DND-41 (cell line): Measurements from ENCODE around the gene CLCA2.

Source experiments
- ATAC-seq: fragments of 200-7000 bp; cut with Tn5 transposase; 3 replicates; pipeline ENCODE4 v1.9.1; 2021; ENCODE audit warnings: low read depth; ENCODE audit not compliant: insufficient read depth
- DNase-seq: peaks from one replicate; pipeline ENCODE4 v3.0.0-alpha.2; 2020
- H2AFZ ChIP-seq: 2 replicates; pipeline ENCODE4 v1.6.0; 2012; ENCODE audit warnings: low read depth, low read length
- H3K27ac ChIP-seq: 2 replicates; pipeline ENCODE4 v1.5.1; 2012; ENCODE audit warnings: low read length, inconsistent platforms
- H3K27me3 ChIP-seq: fragments of 200-600 bp; sonication (generic); 2 replicates; pipeline ENCODE4 v1.6.0; 2012; ENCODE audit warnings: low read length, mild to moderate bottlenecking, inconsistent platforms; ENCODE audit not compliant: insufficient read depth, poor library complexity
- H3K36me3 ChIP-seq: 2 replicates; pipeline ENCODE4 v1.5.1; 2012; ENCODE audit warnings: low read length, inconsistent platforms; ENCODE audit not compliant: insufficient read depth
- H3K4me1 ChIP-seq: 2 replicates; pipeline ENCODE4 v1.5.1; 2012; ENCODE audit warnings: mild to moderate bottlenecking, low read length; ENCODE audit not compliant: insufficient read depth
- H3K4me2 ChIP-seq: 2 replicates; pipeline ENCODE4 v1.6.0; 2012; ENCODE audit warnings: mild to moderate bottlenecking, moderate library complexity, low read length, inconsistent platforms; ENCODE audit not compliant: insufficient read depth
- H3K4me3 ChIP-seq, 2 experiments: fragments of 200-600 bp in 1 of 2; shearing (Covaris generic) in 1 of 2; 2 replicates each; pipeline ENCODE4 v1.5.1; 2012 to 2016; ENCODE audit warnings: inconsistent platforms in 2 of 2, low read length in 2 of 2, mild to moderate bottlenecking in 2 of 2, low read depth in 1 of 2, moderate library complexity in 1 of 2
- H3K79me2 ChIP-seq: 2 replicates; pipeline ENCODE4 v1.6.0; 2012; ENCODE audit warnings: low read length, inconsistent platforms; ENCODE audit not compliant: insufficient read depth
- H3K9ac ChIP-seq: 2 replicates; pipeline ENCODE4 v1.6.0; 2012; ENCODE audit warnings: low read depth, mild to moderate bottlenecking, inconsistent platforms, low read length, moderate library complexity
- H3K9me3 ChIP-seq: 2 replicates; pipeline ENCODE4 v1.5.1; 2012; ENCODE audit warnings: low read length, moderate library complexity, mild to moderate bottlenecking, inconsistent platforms; ENCODE audit not compliant: insufficient read depth, severe bottlenecking
- H4K20me1 ChIP-seq: 2 replicates; pipeline ENCODE4 v1.6.0; 2012; ENCODE audit warnings: low read length; ENCODE audit not compliant: insufficient read depth
- CTCF ChIP-seq: IDR thresholded peaks from 2 replicates; pipeline ENCODE4 v1.5.1; 2012; ENCODE audit warnings: borderline replicate concordance, low read length, moderate library complexity, mild to moderate bottlenecking; ENCODE audit not compliant: poor library complexity, severe bottlenecking; ENCODE audit errors: extremely low read depth
- EZH2 ChIP-seq: IDR thresholded peaks from 3 replicates; pipeline ENCODE4 v1.6.1; 2012; ENCODE audit warnings: borderline replicate concordance, low read depth, mild to moderate bottlenecking, moderate library complexity, low read length, inconsistent platforms; ENCODE audit not compliant: severe bottlenecking

Gene CLCA2

DNA sequence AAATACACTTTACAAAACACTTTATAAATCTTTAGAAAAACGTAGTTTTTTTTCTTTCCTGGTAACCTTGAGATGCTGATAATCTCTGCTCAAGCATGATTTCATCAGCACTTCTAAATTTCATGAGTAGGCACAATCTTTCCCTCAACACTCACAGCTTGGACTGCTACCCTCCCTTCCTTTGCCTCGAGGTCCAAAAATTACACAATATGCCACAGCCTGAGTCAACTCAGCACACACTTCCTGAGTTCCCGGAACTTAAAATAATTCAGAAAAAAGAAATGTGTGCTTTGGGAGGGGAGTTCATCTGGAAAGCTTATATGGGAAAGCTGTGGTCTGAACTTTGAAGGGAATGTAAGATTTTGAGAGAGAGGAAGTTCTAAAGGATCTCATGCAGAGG lies 5.9 kb downstream of the CLCA2 start:
- peak overlapping the region; percentile 61 for H2AFZ ChIP-seq
- H3K4me3 ChIP-seq, result no peak overlapping the region
- peak overlapping the region; percentile 42; the same call in 1 of the 2 replicates for H3K4me2 ChIP-seq
- ATAC-seq (peak; percentile 92), DNase-seq (peak; percentile 48)
- H3K9ac ChIP-seq, result no peak overlapping the region
- no peaks in the 10 kb centered on the region for H3K36me3 ChIP-seq
- H3K79me2 ChIP-seq, result no peaks in the 10 kb centered on the region
- no peaks in the 10 kb centered on the region for H4K20me1 ChIP-seq
- peaks cover 21% of the 10 kb centered on the region for H3K4me1 ChIP-seq
- peak overlapping the region; percentile 72 for H3K27ac ChIP-seq
- no peak for TF ChIP-seq EZH2
- TF ChIP-seq CTCF, result no peak
- no peaks in the 10 kb centered on the region for H3K9me3 ChIP-seq
- H3K27me3 ChIP-seq, result no peaks in the 10 kb centered on the region

GRCh38 chr1:86430376-86430775 lies 6.4 kb downstream of the CLCA2 start:
- Histone ChIP-seq H3K9me3 (no peaks in the 10 kb centered on the region), H3K27ac (peak overlapping the region; percentile 72), H2AFZ (peak overlapping the region; percentile 61; the same call in 1 of the 2 replicates), H3K4me2 (peak overlapping the region; percentile 42; the same call in 1 of the 2 replicates), H3K4me3 (no peak overlapping the region), H3K27me3 (no peaks in the 10 kb centered on the region), H3K9ac (no peak overlapping the region), H3K36me3 (no peaks in the 10 kb centered on the region), H3K79me2 (no peaks in the 10 kb centered on the region), H3K4me1 (peaks cover 21% of the 10 kb centered on the region), H4K20me1 (no peaks in the 10 kb centered on the region)
- ATAC-seq (peak; percentile 48), DNase-seq (no peak)
- no peak for TF ChIP-seq EZH2
- TF ChIP-seq CTCF, result no peak

GRCh38 chr1:86434059-86434458 lies 10.1 kb downstream of the CLCA2 start:
- no peaks in the 10 kb centered on the region for H3K9me3 ChIP-seq
- ATAC-seq, result no peak

More at GRCh38 chr1:86434059-86434458, 10.1 kb downstream of the CLCA2 start:
- Histone ChIP-seq H3K4me2 (no peak overlapping the region), H2AFZ (no peak overlapping the region), H3K36me3 (no peaks in the 10 kb centered on the region), H3K27ac (no peak overlapping the region), H3K9ac (no peak overlapping the region), H4K20me1 (no peaks in the 10 kb centered on the region), H3K4me3 (no peak overlapping the region), H3K4me1 (peaks cover 17% of the 10 kb centered on the region), H3K79me2 (no peaks in the 10 kb centered on the region), H3K27me3 (no peaks in the 10 kb centered on the region)
- DNase-seq, result no peak
- no peak for TF ChIP-seq EZH2
- no peak for TF ChIP-seq CTCF
